CD4-positive, alpha-beta T cell treated with Interferon gamma for 1 hour (primary cell): Measurements from ENCODE around the gene SLC12A3.
"Not testable (repeated sequence)": the region's sequence is repeated elsewhere in the genome, so short reads cannot be mapped to it uniquely, and the experiment has no call there.

Source experiments
- DNase-seq: peaks from one replicate; pipeline ENCODE4 v3.0.0-alpha.2; 2020

SLC12A3 gene

DNA sequence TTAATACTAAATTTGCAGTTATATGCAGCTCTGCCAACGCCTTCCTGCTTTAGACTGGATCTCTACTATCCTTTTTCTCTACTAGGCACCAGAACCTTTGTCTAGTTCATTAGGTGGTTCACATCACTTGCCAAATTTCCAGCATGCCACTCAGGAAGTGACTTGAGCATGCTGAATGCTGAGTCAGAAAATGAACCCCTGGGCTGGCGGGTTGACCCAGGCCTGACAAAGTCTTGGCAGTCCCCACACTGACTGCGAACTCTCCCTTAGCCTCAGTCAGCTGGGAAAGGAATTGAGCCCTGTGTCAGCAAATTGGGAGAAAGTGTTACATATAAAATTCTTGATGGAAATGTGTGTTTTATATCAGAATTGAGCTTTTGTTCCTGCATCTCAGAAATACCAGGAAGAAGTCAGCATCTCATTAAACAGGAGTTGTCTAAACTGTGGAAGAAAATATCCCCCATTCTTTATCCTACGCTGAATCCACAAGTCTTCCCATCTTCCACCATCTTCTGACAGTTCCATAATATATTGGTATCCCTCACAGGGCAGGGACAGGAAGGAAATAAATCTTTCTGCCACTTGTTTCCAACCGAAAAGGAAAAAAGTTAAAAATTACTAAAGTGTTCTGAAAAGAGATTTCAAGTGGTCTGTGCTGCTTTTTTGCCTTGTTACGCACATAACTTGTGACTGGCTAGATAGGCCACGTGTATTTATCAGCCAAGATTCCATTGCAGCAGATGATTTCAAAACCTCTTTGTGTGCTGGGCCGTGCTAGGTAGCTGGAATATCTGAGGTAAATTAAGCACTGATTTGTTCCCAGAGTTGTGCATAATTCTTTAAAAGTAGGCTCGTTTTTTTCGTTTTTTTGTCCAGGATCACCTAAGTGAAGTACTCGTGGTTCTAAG, 16.7 kb upstream of the SLC12A3 start:
- DNase-seq: peak; percentile 13

DNA sequence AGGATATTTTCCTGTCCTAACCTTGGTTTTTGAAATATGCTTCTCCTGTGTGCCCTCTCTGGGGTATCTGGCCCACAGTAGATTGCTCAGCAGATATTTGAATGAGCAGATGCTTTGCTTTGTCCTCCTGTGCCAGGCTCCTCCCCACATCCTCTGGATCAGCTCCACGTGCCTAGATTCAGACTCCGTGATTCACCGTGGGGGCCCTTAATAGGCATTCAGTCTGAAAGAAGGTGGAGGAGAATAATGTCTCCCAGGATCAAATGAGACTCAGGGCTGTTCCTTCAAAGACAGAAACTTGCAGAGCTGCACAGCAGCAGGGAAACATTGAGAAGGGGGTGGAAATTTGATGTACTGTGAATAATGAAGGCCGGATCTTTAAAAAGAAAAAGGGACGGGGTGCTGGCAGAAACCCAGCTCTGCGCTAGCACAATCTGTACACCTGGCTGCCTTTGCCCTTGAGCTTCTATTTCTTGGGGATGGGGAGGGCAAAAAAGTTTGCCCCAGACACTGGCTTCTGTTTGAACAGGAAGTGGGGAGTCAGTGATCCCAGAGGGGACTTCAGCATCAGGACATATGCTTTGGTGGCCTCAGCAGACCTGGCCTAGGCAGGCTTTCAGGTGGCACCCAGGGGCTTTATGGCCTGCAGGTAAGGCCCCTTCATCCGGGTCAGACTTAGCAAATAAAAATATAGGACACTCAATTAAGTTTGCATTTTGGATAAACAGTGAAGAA, 15.9 kb upstream of the SLC12A3 start:
- no peak for DNase-seq

DNA sequence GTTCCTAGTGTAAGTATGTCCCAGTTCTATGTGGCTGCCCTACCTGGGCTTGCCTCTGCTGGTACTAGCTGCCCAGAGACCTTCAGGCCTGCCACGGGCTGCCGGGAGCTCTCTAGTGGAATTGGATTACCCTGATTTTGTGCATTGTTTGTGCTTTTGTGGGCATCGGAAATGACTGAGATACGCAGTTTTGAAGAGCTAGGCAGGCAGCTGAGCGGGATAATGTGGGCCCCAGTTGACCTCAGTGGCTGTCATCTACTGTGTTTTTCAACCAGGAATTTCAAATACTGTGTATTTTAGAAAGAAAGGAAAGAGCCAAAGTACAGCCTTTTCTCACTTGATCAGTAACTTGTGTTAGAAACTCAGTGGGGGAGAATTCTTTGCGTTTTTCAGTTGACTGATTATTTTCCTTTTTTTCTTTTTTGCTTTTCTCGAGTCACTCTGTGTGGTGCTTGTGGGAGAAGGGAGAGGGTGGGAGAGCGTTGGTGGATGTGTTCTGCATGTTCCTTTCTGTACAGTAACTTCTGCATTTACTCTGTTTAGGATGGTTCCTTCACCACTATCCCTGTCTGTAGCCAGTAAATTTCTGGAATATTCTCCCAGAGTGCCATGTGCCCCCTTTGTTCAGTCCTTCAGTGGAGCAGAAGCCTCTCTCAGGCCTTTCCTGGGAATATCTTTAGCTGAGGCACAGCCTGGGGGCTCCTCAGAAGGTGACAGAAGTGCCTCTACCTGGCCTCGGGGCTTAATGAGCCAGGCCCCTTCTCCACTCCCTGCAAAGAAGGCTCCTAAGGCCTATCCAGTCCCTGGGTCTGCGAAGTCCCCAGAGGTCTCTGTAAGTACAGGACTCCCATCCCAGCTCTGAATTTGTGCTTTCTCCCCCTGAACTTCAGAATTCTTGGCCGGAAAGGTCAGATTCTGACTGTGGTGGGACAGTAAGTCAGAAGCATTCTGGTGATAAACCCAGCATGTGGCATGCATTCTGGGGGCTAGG, 15.0 kb upstream of the SLC12A3 start:
- no peak for DNase-seq

DNA sequence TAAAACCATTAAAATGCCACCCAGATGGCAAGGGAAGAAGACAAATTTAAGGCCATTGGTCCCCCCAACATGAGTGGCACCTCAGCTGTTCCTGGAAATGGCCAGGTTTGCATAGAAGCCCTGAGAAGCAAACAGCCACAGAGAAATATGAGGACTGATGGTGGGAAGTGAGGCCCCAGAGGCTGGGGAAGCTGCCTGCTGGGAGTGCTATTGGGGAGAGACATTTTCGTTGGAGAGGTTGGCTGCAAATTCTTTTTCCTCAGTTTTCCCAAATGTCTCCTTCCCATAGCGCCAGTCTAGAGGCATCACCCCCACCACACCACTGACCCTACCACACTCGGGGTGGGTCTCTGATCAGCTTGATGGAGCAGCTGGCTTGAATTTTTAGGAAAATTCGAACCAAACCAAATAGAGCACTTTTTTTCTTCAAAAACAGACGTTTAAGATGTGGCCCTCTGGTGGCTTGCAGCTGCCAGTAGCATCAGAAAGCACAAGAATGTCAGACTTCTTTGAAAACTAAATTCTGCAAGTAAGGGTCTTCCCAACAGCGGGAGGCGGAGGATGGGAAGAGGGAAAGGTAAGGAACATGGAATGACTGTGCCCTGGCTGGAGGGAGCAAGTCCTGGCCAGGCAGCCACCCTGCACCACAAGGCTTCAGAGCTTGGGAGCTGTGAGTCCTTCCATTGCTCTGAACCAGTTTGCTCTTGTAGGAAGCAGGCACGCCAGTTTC, 13.2 kb upstream of the SLC12A3 start:
- no peak for DNase-seq

DNA sequence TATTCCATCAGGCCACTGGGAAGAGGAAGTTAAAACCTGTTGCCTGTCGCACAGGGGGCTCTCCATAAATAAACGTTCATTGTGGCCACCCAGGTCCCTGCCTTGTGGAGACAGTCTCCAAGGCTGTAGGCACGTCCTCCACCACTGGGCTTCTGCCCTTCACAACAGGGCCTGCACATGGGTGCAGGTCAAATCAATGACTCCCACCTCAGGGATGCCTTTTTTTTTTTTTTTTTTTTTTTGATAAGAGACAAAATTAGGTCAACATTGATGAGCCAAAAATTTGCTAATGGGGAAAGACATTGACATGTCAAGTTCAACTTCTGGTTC, 12.6 kb upstream of the SLC12A3 start:
- DNase-seq: no peak

DNA sequence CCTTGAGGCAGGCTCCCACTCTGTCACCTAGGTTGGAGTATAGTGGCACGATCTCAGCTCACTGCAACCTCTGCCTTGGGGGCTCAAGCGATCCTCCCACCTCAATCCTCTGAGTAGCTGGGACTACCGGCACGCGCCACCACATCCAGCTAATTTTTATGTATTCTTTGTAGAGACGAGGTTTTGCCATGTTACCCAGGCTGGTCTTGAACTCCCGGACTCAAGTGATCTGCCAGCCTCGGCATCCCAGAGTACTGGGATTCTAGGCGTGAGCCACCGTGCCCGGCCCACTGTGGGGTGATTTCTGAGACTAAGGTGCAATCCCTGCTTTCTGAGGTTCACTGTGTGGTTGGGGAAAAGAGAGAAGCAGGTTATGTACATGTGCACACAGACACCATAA, 12.0 kb upstream of the SLC12A3 start:
- DNase-seq: no peak

DNA sequence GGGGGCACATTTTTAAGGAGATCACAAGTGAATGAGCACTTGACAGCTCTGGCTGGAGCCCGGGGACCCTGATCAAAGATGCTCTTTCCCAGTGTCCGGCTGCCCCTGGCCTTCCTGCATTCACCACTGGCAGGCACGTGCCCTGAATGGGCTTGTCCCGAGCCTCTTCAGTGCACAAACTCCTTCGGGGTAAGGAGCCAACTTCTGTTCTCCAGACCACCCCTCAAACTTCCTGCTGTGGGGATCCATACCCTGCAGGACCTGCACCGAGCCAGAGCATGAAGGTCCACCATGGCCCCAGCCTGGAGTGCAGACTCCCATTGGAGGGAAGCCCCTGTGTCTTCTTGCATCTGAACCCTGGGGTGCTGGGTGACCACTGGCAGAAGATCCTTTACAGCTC, 9.8 kb upstream of the SLC12A3 start:
- DNase-seq: no peak

DNA sequence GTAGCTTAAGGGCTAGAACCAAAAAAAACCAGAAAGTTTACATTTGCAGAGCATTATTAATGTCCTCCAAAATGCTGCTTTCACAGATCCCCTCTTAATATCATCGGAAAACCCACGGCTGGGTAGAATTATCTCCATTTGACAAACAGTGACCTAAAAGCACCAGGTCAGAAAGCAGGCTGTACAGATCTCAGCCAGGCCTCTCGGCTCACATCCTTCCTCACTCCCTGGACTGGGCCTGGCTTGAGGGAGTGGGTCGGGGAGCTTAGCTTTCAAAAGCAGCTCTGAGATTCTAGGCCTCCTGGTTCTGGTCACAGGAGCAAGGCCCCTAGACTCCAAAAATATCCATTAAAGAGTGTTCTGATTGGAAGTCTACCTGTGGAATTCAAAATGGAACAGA, 9.1 kb upstream of the SLC12A3 start:
- DNase-seq: no peak

DNA sequence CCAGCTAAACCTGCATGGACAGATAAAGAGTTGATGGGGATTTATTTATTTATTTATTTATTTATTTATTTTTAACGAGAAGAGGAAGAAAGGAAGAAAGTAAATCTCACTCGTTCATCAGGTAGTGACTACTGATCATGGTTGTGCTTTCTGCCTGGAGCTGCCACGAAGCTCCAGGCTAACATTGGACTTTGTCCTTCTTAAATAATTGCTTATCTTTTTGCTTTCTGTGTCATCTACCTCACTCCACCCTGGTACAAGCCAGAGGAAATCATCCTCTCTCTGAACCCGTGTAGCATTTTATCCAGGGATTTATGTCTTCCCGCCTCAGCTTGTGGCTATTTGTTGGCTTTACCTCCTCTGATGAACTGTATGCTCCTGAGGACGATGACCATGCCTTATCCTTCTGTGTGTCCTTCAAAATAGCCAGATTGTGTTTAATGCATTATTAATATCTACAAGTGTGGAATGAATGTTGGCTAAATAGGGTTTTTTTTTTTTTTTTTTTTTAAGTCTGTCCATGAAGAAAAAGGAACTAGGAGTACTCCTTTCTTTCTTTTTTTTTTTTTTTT, 8.0 kb upstream of the SLC12A3 start:
- DNase-seq: no peak

DNA sequence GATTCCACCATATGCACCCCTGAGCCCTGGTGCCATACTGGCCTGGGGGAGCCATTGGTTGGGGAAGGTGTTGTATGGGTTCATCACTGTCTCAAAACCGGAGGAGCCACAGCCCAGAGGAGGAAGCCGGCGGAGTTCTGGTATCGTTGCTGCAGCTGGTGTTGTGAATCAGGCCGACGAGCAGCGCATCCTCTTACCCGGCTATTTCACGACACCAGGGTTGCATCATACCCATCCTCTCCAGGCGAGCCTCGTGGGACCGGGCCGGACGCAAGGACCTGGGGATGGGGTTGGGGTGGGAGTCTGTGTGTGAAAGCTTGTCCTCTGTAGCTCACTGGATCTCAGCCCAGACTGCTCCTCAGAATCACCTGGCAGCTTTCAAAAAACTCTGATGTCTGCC, 6.6 kb upstream of the SLC12A3 start:
- peak; percentile 57 for DNase-seq

DNA sequence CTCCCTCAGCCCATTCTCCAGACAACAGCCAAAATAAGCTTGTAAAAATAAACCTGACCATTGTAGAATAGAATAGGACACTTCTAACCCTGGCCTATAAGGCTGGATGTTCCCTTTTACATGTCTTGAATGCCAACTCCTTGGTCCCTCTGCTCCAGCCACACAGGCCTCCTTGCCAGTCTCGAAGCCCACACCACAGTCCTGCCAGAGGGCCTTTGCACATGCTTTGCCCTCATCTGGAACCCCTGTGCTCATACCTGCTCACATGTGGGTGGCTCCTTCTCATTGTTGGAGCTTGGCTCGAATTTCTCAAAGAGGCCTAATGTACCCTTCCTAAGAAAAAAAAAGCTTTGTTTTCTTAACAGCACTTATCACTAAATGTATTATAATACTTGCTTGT, 5.4 kb upstream of the SLC12A3 start:
- DNase-seq: no peak

DNA sequence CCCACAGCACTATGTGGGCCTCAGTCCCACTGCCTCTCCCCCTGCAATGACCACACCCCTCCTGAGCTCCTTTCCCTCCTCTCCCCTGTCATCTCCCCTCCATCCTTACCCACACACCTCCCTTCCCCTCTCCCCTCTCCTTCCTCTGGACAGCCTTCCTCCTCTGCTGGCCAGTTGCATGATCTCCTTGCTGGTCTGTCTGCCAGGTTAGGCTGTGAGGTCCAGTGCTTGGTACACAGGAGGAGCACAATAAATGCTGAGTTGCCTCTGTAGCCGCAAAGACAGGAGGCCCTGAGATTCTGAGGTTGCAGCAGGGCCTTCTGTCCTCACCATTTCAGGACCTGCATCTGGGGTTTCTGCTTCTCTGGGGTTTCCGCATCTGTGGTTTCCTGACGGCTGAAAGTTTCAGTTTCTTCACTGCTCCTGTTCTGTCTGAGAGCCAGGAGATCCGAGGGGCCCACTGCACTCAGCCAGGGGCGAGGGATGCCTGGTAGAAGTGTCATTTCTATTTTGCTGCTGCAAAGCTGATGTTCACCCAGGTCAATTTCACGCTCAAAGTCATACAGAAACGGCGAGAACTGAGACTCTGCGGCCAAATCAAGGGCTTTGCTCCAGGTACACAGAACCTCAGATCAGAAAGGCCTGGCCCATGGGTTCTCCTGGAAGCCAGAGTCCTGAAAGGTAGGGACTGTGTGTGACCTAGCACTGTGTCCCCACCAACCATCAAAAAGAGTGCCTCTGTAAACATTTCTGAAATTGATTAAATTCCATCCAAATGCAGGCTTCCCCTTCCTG, 4.6 kb upstream of the SLC12A3 start:
- DNase-seq: peak; percentile 56

DNA sequence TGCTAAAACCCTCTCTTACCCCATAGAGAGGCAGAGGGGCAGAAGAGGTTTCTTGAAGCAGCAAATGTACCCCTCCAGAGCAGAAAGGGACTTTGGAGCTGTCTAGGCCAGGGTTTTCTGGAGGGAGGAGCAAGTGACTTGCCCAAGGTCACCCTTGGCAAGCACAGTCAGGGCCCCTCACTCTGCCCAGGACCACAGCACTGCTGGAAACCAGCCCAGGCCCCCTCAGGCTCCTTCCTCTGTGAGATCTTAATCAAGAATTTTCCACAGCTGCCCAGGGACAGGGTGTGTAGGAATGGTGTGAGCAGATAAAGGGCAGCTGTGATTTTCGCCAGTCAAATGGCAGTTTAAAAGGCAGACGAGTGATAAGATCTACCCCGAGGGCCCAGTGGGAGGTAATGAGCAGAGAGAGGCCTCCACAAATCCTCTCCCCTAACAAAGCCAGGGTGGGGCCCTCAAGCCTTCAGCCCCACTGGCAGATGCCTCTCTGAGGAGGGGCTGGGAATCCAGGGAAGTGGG, 3.9 kb upstream of the SLC12A3 start:
- no peak for DNase-seq

DNA sequence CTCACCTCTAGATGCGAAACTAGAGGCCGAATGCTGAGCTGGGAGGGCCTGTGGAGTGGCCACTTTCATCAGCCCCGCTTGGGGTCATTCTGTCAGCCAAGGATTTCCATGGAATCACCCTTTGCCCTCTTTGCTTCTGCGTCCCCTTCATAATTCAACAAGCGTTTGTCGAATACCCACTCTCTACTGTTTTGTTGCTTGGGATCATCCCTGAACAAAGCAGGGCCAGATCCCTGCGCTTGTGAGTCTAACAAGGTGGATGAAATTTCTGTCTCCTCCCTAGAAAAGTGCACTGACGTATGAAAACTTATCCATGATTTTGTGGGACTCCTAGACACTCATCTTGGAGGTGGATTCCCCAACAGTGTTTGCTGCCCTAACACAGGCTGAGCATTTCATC, 3.3 kb upstream of the SLC12A3 start:
- DNase-seq: no peak

DNA sequence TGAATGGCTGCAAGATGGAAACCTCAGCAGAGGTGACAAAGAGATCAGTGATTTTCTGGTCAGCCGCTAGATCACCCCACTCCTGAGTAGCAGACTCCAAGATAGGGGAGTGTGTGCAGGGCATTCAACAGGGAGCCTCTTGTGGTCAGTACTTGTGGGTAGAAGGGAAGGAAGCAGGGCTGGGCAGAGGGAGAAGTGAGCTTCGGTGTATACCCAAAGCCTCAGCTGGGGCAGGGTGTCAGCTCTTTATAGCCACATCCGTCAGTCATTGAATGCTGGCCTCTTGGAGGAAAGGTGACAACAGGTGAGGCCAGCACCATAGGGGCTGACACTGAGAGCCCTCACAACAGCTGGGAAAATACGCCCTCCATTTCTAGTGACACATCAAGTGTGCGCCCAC, 2.2 kb upstream of the SLC12A3 start:
- DNase-seq: peak; percentile 12

DNA sequence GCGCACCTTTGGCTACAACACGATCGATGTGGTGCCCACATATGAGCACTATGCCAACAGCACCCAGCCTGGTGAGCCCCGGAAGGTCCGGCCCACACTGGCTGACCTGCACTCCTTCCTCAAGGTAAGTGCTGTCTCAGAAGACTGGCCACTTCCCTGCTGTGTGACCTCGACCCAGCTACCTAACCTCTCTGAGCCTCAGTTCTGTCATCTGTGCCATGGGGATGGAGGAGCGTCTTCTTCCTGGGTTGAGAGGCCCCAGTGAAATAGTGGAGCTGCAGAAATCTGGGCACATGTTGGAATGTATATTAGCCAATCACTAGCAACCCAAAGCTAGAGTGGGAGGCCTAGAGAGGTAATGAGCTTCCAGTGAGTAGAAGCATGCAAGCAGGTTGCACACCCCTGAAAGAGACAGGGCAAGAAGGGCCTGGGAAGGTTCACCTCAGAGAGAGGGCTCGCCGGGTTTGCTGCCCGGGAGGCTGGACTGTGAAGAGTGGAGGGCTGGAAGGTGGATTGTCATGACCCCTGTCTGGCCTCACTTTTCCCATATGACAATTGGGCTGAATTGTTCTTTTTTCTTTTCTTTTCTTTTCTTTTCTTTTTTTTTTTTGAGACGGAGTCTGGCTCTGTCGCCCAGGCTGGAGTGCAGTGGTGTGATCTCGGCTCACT, 521 bp downstream of the SLC12A3 start:
- DNase-seq: no peak

DNA sequence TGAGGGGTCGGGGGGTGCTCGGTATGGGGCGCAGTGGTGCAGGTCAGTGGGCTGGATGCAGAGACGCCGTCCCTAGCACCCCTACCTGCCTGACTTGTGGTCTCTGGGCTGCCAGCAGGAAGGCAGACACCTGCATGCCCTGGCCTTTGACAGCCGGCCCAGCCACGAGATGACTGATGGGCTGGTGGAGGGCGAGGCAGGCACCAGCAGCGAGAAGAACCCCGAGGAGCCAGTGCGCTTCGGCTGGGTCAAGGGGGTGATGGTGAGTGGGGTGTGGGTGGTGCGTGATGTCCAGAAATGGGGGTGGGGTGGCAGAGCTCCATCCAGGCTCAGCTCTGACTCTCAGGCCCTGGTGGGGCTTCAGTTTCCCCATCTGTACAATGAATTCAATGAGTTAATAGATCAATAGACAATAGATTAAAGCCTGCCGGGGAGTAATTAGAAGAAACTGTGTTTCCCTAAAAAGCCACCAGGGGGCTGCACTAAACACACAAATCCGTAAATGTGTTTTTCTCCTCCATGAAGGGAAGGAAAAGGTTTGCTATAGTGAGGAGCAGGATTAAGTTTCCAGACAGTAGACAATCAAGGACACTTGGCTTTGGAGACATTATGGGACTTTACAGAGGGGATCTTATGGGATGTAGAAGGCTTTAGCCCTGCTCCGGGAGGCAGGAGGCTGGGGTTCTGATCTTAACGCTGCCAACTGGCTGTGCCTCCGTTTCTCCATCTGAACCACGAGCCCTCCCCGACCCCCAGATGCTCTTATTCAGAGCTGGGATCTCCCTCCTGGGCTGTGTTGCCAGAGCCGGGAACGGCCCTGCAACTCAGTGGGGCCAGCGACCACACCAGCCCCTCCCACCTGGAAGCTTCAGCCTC, 2.2 kb downstream of the SLC12A3 start:
- peak; percentile 31 for DNase-seq

DNA sequence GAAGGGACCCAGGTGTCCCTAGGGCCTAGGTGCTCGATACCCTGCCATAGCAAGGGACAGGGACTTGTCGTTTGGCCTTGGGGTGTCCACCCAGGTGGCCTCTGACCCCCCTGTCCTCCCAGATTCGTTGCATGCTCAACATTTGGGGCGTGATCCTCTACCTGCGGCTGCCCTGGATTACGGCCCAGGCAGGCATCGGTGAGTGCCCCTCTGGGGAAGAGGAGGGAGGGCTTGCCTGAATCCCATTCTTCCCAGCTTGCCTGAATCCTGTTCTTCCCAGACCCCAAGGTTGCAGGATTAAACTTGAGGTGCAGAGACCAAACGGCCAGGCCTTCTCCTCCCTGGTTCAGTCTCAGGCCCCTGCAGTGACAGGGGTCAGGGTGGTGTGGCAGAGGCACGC, 3.2 kb downstream of the SLC12A3 start:
- DNase-seq: no peak

DNA sequence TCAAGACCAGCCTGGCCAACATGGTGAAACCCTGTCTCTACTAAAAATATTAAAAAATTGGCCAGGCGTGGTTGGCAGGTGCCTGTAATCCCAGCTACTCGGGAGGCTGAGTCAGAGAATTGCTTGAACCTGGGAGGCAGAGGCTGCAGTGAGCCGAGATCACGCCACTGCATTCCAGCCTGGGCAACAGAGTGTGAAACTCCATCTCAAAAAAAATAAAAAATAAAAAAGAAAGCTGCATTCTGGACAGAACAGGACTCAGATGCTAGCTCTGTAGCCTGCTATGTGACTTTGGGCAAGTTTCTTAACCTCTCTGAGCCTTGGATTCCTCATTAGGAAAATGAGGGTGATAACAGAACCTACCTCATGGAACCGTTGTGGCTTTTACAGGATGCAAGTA, 3.8 kb downstream of the SLC12A3 start:
- DNase-seq: not testable (repeated sequence)
